Measurements from ENCODE around the gene SYT2. TPM values are rescaled to one million over a fixed set of nuclear protein-coding genes. Genes with fewer than 3 reads are reported as not detected.

Gene SYT2
- total and polyA plus RNA-seq, 9 of the 15 experiments (the other 6 are each of a cell fraction or from before 2014, with no cell fraction given) = not detected

DNA sequence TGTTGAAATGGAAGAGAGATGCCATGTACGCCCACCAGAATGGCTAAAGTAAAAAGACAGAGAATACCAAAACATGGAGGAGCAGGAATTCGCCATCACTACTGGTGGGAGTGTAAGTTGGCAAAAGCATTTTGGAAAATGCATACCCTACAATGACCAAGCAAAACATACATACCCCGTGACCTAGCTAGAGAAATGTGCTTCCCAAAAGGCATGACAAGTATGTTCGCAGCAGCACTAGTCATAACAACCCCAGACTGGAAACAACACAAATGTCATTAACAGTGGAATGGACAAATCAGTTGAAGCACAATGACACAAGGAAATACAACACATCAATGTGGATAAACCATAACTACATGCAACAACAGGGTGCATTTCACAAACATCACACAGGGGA is 27.2 kb downstream of the SYT2 start (continued):
- TF ChIP-seq ZNF609 (CRISPR knock-in tag; IDR thresholded peaks at IDR 0.05; ENCODE audit: borderline replicate concordance) (no peak), CAMTA2 (CRISPR knock-in tag; conservative IDR thresholded peaks at IDR 0.05) (no peak), ZNF316 (IDR thresholded peaks at IDR 0.05) (0 out of 2 replicates have a peak, but pooled peaks have one; percentile 17), NFE2 (IDR thresholded peaks at IDR 0.05; ENCODE audit: low read depth) (peak; percentile 17; the same call in 1 of the 2 replicates), MTA3 (IDR thresholded peaks at IDR 0.05; ENCODE audit: borderline replicate concordance) (no peak), ILF3 (IDR thresholded peaks at IDR 0.05; ENCODE audit: borderline replicate concordance) (no peak)
- TF ChIP-seq, protein P1, sequence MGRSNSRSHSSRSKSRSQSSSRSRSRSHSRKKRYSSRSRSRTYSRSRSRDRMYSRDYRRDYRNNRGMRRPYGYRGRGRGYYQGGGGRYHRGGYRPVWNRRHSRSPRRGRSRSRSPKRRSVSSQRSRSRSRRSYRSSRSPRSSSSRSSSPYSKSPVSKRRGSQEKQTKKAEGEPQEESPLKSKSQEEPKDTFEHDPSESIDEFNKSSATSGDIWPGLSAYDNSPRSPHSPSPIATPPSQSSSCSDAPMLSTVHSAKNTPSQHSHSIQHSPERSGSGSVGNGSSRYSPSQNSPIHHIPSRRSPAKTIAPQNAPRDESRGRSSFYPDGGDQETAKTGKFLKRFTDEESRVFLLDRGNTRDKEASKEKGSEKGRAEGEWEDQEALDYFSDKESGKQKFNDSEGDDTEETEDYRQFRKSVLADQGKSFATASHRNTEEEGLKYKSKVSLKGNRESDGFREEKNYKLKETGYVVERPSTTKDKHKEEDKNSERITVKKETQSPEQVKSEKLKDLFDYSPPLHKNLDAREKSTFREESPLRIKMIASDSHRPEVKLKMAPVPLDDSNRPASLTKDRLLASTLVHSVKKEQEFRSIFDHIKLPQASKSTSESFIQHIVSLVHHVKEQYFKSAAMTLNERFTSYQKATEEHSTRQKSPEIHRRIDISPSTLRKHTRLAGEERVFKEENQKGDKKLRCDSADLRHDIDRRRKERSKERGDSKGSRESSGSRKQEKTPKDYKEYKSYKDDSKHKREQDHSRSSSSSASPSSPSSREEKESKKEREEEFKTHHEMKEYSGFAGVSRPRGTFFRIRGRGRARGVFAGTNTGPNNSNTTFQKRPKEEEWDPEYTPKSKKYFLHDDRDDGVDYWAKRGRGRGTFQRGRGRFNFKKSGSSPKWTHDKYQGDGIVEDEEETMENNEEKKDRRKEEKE (IDR thresholded peaks at IDR 0.05; ENCODE audit: borderline replicate concordance in 1 of 2, control insufficient read depth in 1 of 2, low read depth in 2 of 2, low read length in 1 of 2) = no peak
